SK-N-SH (cell line): ENCODE measurements around the gene OLFM1. TPM values are rescaled to one million over a fixed set of nuclear protein-coding genes. Genes with fewer than 3 reads are reported as not detected.

Source experiments
- CTCF ChIA-PET: fragments of 300-600, 350-600 bp; formaldehyde crosslinking; extraction: SDS; loops from one replicate; lab custom pipeline; 2021; lab: Yijun Ruan, JAX
- POLR2A ChIA-PET: fragments of 350-600 bp; sonication (Branson Sonifier 250); formaldehyde crosslinking; extraction: SDS; loops from one replicate; lab custom pipeline; 2020; ENCODE audit warnings: antibody characterized with exemption, inconsistent platforms; lab: Yijun Ruan, JAX
- DNase-seq: peaks from one replicate; pipeline ENCODE4 v3.0.0; 2012
- H2AFZ ChIP-seq: fragments of 200-600 bp; sonication (generic); 2 replicates; pipeline ENCODE4 v1.8.1; 2016; ENCODE audit warnings: antibody characterized with exemption, mild to moderate bottlenecking, low read depth
- H3F3A ChIP-seq: fragments of 200-600 bp; sonication (generic); replicated peaks from 2 replicates; pipeline ENCODE3; 2016; ENCODE audit warnings: antibody characterized with exemption, mild to moderate bottlenecking; ENCODE audit not compliant: insufficient read depth
- H3K27ac ChIP-seq, 2 experiments: fragments of 200-500 bp in 1 of 2; fragments of 200-600 bp in 1 of 2; sonication (Bioruptor generic) in 1 of 2; sonication (generic), shearing (Covaris generic) in 1 of 2; 2 replicates each; pipeline versions ENCODE4 v1.5.1 to v1.6.1; 2014 to 2016; ENCODE audit warnings: low read depth in 2 of 2, inconsistent platforms in 1 of 2, low read length in 1 of 2, mild to moderate bottlenecking in 1 of 2, mixed read lengths in 1 of 2
- H3K27me3 ChIP-seq: fragments of 200-600 bp; sonication (generic), shearing (Covaris generic); 2 replicates; pipeline ENCODE4 v1.6.1; 2016; ENCODE audit warnings: mixed run types; ENCODE audit not compliant: insufficient read depth
- H3K36me3 ChIP-seq, 2 experiments: fragments of 200-500 bp in 1 of 2; fragments of 200-600 bp in 1 of 2; sonication (Bioruptor generic) in 1 of 2; sonication (generic) in 1 of 2; replicated peaks in 1 of 2; 2 replicates each; pipeline versions ENCODE3 to v1.5.1; 2014 to 2016; ENCODE audit warnings: low read length in 1 of 2, mild to moderate bottlenecking in 1 of 2; ENCODE audit not compliant: insufficient read depth in 2 of 2, control insufficient read depth in 1 of 2
- H3K4me1 ChIP-seq, 2 experiments: fragments of 200-500 bp in 1 of 2; fragments of 200-600 bp in 1 of 2; sonication (Bioruptor generic) in 1 of 2; sonication (generic), shearing (Covaris generic) in 1 of 2; 2 replicates each; pipeline versions ENCODE4 v1.5.1 to v1.6.1; 2014 to 2016; ENCODE audit warnings: low read depth in 1 of 2, low read length in 1 of 2, mixed run types in 1 of 2; ENCODE audit not compliant: insufficient read depth in 2 of 2, control insufficient read depth in 1 of 2
- H3K4me2 ChIP-seq: fragments of 200-600 bp; sonication (generic), shearing (Covaris generic); 2 replicates; pipeline ENCODE4 v1.6.1; 2017; ENCODE audit warnings: mixed run types
- H3K4me3 ChIP-seq, 2 experiments: fragments of 200-500 bp in 1 of 2; fragments of 200-600 bp in 1 of 2; sonication (Bioruptor generic) in 1 of 2; sonication (generic), shearing (Covaris generic) in 1 of 2; 2 replicates each; pipeline versions ENCODE4 v1.5.1 to v1.8.1; 2014 to 2016; ENCODE audit warnings: low read depth in 2 of 2, inconsistent platforms in 1 of 2, low read length in 1 of 2, mild to moderate bottlenecking in 1 of 2, mixed read lengths in 1 of 2, moderate library complexity in 1 of 2
- H3K79me2 ChIP-seq: fragments of 200-600 bp; sonication (generic); 2 replicates; pipeline ENCODE4 v1.8.1; 2017; ENCODE audit warnings: mild to moderate bottlenecking; ENCODE audit not compliant: insufficient read depth
- H3K9ac ChIP-seq: fragments of 200-600 bp; sonication (generic); 2 replicates; pipeline ENCODE4 v1.6.1; 2017; ENCODE audit warnings: mixed run types
- H3K9me2 ChIP-seq: fragments of 200-600 bp; sonication (generic); 2 replicates; pipeline ENCODE4 v1.6.1; 2017; ENCODE audit warnings: mixed run types
- H3K9me3 ChIP-seq: fragments of 200-600 bp; sonication (generic); 2 replicates; pipeline ENCODE4 v1.6.1; 2017; ENCODE audit warnings: mixed run types, mild to moderate bottlenecking, moderate library complexity
- H4K20me1 ChIP-seq: fragments of 200-600 bp; sonication (generic); 2 replicates; pipeline ENCODE4 v1.6.1; 2017; ENCODE audit warnings: mild to moderate bottlenecking, mixed run types; ENCODE audit not compliant: insufficient read depth
- CHD2 ChIP-seq: fragments of 150-350 bp; IDR thresholded peaks from 2 replicates; pipeline ENCODE4 v1.6.1; 2018; ENCODE audit warnings: low read length; ENCODE audit not compliant: partially characterized antibody
- EZH2phosphoT487 ChIP-seq: fragments of 200-600 bp; sonication (generic); IDR thresholded peaks from 2 replicates; pipeline ENCODE4 v1.6.1; 2017; ENCODE audit warnings: low read depth, mixed run types, mild to moderate bottlenecking, antibody characterized with exemption, moderate library complexity, borderline replicate concordance
- FOXM1 ChIP-seq: IDR thresholded peaks from 2 replicates; pipeline ENCODE4 v1.4.0; 2012; ENCODE audit warnings: low read depth, mild to moderate bottlenecking
- GATA2 ChIP-seq: sonication (generic); formaldehyde crosslinking; IDR thresholded peaks from 2 replicates; pipeline ENCODE4 v1.5.0; 2020; ENCODE audit warnings: mild to moderate bottlenecking, missing genetic modification reagents
- MEF2A ChIP-seq: IDR thresholded peaks from 2 replicates; pipeline ENCODE4 v1.4.0; 2012; ENCODE audit warnings: low read depth, borderline replicate concordance
- MXI1 ChIP-seq: IDR thresholded peaks from 2 replicates; pipeline ENCODE4 v1.6.1; 2012; ENCODE audit warnings: mild to moderate bottlenecking, low read depth, low read length, improper control_type of control experiment
- NRF1 ChIP-seq: IDR thresholded peaks from 2 replicates; pipeline ENCODE4 v1.6.1; 2012; ENCODE audit warnings: low read depth, mild to moderate bottlenecking, low read length
- POLR2AphosphoS5 ChIP-seq: IDR thresholded peaks from 2 replicates; pipeline ENCODE4 v1.6.1; 2012; ENCODE audit warnings: low read depth, low read length
- RCOR1 ChIP-seq: fragments of 150-350 bp; IDR thresholded peaks from 2 replicates; pipeline ENCODE4 v1.6.1; 2017; ENCODE audit warnings: antibody characterized with exemption, low read length
- RFX5 ChIP-seq: IDR thresholded peaks from 2 replicates; pipeline ENCODE4 v1.6.1; 2012; ENCODE audit warnings: mild to moderate bottlenecking, improper control_type of control experiment, low read length
- SIN3A ChIP-seq: IDR thresholded peaks from 2 replicates; pipeline ENCODE4 v1.6.1; 2012; ENCODE audit warnings: low read depth, mild to moderate bottlenecking, low read length, moderate library complexity, borderline replicate concordance
- TAF1 ChIP-seq: IDR thresholded peaks from 2 replicates; pipeline ENCODE4 v1.6.1; 2012; ENCODE audit warnings: low read depth, mild to moderate bottlenecking, low read length, moderate library complexity, borderline replicate concordance
- TCF12 ChIP-seq: IDR thresholded peaks from 2 replicates; pipeline ENCODE4 v1.4.0; 2012
- YY1 ChIP-seq: IDR thresholded peaks from 2 replicates; pipeline ENCODE4 v1.4.0; 2012; ENCODE audit warnings: low read depth, mild to moderate bottlenecking
- WGBS: methylation state at CpG from one replicate; pipeline ENCODE4 v1.1.6; 2017; ENCODE audit warnings: low lambda C conversion rate; 5-methylcytosine and 5-hydroxymethylcytosine counted together
- polyA plus RNA-seq, 3 experiments: library from polyadenylated mRNA; depleted of rRNA; stranded (reverse); fragments of >200 nt; gene quantifications; 2 replicates each; pipeline ENCODE4 v1.2.3, GENCODE V29; 2012
- TF ChIP-seq, protein P1 (sequence below): IDR thresholded peaks from 2 replicates; pipeline ENCODE4 v1.4.0; 2012; ENCODE audit warnings: low read depth, borderline replicate concordance
- TF ChIP-seq, protein P2 (sequence below): IDR thresholded peaks from 2 replicates; pipeline ENCODE4 v1.4.0; 2012; ENCODE audit warnings: low read depth, borderline replicate concordance
- TF ChIP-seq, protein P3 (sequence below): fragments of 200-600 bp; sonication (generic); IDR thresholded peaks from 2 replicates; pipeline ENCODE4 v1.6.1; 2017; ENCODE audit warnings: antibody characterized with exemption, mild to moderate bottlenecking, moderate library complexity
- TF ChIP-seq, protein P4 (sequence below): fragments of 150-350 bp; IDR thresholded peaks from 2 replicates; pipeline ENCODE4 v1.6.1; 2017; ENCODE audit warnings: antibody characterized with exemption, low read length, low read depth, borderline replicate concordance

OLFM1 gene
- polyA plus RNA-seq, 1 of the 3 experiments (the other 2 are of a cell fraction): 15.9 TPM

GRCh38 chr9:135157856-135158563 lies 70.5 kb downstream of the OLFM1 start:
- H3K9ac ChIP-seq: no peak overlapping the region
- H3K4me3 ChIP-seq: no peak overlapping the region
- no peaks in the 10 kb centered on the region for H4K20me1 ChIP-seq
- 31% methylated on average over 8 of the region's 9 CpGs for WGBS
- no peaks in the 10 kb centered on the region for H3K9me3 ChIP-seq
- TF ChIP-seq, protein P1, sequence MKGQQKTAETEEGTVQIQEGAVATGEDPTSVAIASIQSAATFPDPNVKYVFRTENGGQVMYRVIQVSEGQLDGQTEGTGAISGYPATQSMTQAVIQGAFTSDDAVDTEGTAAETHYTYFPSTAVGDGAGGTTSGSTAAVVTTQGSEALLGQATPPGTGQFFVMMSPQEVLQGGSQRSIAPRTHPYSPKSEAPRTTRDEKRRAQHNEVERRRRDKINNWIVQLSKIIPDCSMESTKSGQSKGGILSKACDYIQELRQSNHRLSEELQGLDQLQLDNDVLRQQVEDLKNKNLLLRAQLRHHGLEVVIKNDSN: no peak
- TF ChIP-seq POLR2AphosphoS5 (no peak), TCF12 (no peak), MEF2A (no peak), RCOR1 (no peak), MXI1 (no peak), EZH2phosphoT487 (no peak), RFX5 (no peak), FOXM1 (no peak), TAF1 (no peak), SIN3A (no peak), GATA2 (CRISPR knock-in tag) (no peak), NRF1 (no peak), CHD2 (no peak), YY1 (no peak)
- TF ChIP-seq, protein P2, sequence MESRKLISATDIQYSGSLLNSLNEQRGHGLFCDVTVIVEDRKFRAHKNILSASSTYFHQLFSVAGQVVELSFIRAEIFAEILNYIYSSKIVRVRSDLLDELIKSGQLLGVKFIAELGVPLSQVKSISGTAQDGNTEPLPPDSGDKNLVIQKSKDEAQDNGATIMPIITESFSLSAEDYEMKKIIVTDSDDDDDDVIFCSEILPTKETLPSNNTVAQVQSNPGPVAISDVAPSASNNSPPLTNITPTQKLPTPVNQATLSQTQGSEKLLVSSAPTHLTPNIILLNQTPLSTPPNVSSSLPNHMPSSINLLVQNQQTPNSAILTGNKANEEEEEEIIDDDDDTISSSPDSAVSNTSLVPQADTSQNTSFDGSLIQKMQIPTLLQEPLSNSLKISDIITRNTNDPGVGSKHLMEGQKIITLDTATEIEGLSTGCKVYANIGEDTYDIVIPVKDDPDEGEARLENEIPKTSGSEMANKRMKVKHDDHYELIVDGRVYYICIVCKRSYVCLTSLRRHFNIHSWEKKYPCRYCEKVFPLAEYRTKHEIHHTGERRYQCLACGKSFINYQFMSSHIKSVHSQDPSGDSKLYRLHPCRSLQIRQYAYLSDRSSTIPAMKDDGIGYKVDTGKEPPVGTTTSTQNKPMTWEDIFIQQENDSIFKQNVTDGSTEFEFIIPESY: no peak
- TF ChIP-seq, protein P3, sequence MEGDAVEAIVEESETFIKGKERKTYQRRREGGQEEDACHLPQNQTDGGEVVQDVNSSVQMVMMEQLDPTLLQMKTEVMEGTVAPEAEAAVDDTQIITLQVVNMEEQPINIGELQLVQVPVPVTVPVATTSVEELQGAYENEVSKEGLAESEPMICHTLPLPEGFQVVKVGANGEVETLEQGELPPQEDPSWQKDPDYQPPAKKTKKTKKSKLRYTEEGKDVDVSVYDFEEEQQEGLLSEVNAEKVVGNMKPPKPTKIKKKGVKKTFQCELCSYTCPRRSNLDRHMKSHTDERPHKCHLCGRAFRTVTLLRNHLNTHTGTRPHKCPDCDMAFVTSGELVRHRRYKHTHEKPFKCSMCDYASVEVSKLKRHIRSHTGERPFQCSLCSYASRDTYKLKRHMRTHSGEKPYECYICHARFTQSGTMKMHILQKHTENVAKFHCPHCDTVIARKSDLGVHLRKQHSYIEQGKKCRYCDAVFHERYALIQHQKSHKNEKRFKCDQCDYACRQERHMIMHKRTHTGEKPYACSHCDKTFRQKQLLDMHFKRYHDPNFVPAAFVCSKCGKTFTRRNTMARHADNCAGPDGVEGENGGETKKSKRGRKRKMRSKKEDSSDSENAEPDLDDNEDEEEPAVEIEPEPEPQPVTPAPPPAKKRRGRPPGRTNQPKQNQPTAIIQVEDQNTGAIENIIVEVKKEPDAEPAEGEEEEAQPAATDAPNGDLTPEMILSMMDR: no peak
- TF ChIP-seq, protein P4, sequence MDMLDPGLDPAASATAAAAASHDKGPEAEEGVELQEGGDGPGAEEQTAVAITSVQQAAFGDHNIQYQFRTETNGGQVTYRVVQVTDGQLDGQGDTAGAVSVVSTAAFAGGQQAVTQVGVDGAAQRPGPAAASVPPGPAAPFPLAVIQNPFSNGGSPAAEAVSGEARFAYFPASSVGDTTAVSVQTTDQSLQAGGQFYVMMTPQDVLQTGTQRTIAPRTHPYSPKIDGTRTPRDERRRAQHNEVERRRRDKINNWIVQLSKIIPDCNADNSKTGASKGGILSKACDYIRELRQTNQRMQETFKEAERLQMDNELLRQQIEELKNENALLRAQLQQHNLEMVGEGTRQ: no peak
- TF ChIP-seq, all 33 proteins: peak for 0
- ChIA-PET CTCF (interaction anchor here (1.0 to 3.0 kb wide), 6 partner anchors 22 to 255 kb away, joined by 3 to 21 read pairs (median 4); partner anchors contain the start of gene OLFM1), POLR2A (interaction anchor here (1.6 kb wide), 1 partner anchor 26 kb away, joined by 3 read pairs; no protein-coding TSS in a partner anchor)
- H3K9me2 ChIP-seq: no peaks in the 10 kb centered on the region
- H3F3A ChIP-seq: no peaks in the 10 kb centered on the region
- H3K27me3 ChIP-seq: no peaks in the 10 kb centered on the region
- no peaks in the 10 kb centered on the region for H3K79me2 ChIP-seq
- no peak overlapping the region for H3K4me2 ChIP-seq
- H3K4me1 ChIP-seq: peaks cover 0 to 26% of the 10 kb centered on the region in 2 experiments; a peak in 1 of 4 replicates
- no peaks in the 10 kb centered on the region for H3K36me3 ChIP-seq
- no peak for DNase-seq
- no peak overlapping the region for H3K27ac ChIP-seq
- H2AFZ ChIP-seq: no peak overlapping the region
